ENCODE results near the gene ASB7. TPM values are rescaled to one million over a fixed set of nuclear protein-coding genes. Genes with fewer than 3 reads are reported as not detected.

ASB7 gene
- total and polyA plus RNA-seq, 12 donors = 2.7 to 25.2 (median 11.1) TPM

DNA sequence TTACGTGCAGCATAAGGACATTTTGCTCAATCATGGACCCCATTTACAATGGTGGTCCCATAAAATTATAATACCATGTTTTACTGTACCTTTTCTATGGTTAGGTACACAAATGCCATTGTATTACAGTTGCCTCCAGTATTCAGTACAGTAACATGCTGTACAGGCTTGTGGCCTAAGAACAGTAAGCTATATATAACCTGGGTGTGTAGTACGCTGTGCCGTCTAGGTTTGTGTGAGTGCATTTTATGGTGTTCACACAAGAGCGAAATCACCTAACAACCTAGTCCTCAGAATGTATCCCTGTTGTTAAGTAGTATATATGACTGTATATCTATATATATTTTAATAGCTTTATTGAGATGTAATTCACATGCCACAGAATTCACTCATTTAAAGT lies 12.5 kb downstream of the ASB7 start:
- no peak overlapping the region for H3K27ac ChIP-seq
- H3K27me3 ChIP-seq = no peaks in the 10 kb centered on the region
- no peak for TF ChIP-seq POLR2A (IDR thresholded peaks at IDR 0.05)
- TF ChIP-seq, protein P1, sequence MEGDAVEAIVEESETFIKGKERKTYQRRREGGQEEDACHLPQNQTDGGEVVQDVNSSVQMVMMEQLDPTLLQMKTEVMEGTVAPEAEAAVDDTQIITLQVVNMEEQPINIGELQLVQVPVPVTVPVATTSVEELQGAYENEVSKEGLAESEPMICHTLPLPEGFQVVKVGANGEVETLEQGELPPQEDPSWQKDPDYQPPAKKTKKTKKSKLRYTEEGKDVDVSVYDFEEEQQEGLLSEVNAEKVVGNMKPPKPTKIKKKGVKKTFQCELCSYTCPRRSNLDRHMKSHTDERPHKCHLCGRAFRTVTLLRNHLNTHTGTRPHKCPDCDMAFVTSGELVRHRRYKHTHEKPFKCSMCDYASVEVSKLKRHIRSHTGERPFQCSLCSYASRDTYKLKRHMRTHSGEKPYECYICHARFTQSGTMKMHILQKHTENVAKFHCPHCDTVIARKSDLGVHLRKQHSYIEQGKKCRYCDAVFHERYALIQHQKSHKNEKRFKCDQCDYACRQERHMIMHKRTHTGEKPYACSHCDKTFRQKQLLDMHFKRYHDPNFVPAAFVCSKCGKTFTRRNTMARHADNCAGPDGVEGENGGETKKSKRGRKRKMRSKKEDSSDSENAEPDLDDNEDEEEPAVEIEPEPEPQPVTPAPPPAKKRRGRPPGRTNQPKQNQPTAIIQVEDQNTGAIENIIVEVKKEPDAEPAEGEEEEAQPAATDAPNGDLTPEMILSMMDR (IDR thresholded peaks at IDR 0.05) = no peak
- H3K4me3 ChIP-seq = no peak overlapping the region
- no peak for DNase-seq
- 93 to 98% (median 97%) methylated on average over 4 of the region's 4 CpGs for WGBS, 4 donors
- intact Hi-C loops (cut with DNase I) = no loop called here
- peaks cover 0 to 5% of the 10 kb centered on the region in 2 donors for H3K4me1 ChIP-seq (replicated peaks in 1 of 2)
- H3K36me3 ChIP-seq (replicated peaks in 1 of 2) = peaks cover 0 to 34% of the 10 kb centered on the region in 2 donors
- no peaks in the 10 kb centered on the region for H3K9me3 ChIP-seq (replicated peaks in 1 of 3)

DNA sequence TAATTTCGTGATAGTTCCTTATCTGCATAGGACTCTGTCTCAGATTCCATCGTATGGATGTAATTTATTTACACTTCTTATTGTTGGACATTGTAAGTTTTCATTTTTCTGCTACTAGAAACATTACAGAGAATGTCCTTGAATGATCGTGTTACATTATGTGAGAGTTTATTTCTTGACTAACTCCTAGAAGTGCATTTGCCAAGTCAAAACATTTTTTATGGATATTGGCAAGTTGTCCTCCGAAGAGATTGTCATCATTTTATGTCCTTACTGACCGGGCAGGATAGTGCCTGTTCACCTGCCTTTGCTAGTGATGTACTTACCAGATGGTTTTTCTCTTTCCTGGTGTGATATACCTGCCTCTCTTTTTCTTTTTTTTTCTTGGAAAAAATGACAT lies 13.4 kb downstream of the ASB7 start:
- Histone ChIP-seq H3K9me3 (replicated peaks in 1 of 3) (no peaks in the 10 kb centered on the region), H3K27ac (no peak overlapping the region), H3K27me3 (no peaks in the 10 kb centered on the region), H3K4me3 (no peak overlapping the region), H3K4me1 (replicated peaks in 1 of 2) (peaks cover 0 to 5% of the 10 kb centered on the region in 2 donors), H3K36me3 (replicated peaks in 1 of 2) (peaks cover 0 to 30% of the 10 kb centered on the region in 2 donors)
- intact Hi-C loops (cut with DNase I) = no loop called here
- no peak for DNase-seq
- TF ChIP-seq, protein P1 (IDR thresholded peaks at IDR 0.05) = no peak
- no peak for TF ChIP-seq POLR2A (IDR thresholded peaks at IDR 0.05)
- 26 to 31% (median 30%) methylated on average over 5 of the region's 5 CpGs for WGBS, 4 donors

DNA sequence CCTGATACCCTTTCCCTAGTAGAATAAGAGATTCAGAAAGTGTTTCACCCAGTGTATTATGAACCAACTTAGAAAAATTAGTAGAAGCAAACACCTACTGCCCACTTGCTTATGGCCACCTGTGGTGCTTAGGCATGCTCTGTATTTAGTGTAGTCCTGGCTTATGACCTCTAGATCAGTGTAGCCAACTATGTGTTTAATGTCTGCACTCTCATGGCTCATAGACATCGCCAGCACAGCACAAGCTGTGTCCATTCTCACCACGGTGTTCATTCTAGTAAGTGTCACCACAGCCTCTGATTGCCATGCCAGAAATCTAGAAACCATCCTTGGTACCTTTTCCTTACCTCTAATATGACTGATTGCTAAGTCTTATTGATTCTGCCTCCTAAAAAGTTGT lies 14.3 kb downstream of the ASB7 start:
- Histone ChIP-seq H3K27me3 (no peaks in the 10 kb centered on the region), H3K9me3 (replicated peaks in 1 of 3) (no peaks in the 10 kb centered on the region)

DNA sequence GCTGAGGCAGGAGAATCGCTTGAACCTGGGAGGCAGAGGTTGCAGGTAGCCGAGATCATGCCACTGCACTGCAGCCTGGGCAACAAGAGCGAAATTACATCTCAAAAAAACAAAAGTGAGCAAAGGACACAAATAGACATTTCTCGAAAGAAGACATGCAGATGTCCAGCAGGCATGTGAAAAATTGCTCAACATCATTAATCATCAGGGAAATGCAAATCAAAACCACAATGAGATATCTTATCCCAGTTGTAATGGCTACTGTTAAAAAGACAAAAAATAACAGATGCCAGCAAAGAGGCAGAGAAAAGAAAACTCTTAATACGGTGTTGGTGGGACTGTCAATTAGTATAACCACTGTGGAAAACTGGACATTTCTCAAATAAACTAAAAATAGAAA lies 20.9 kb downstream of the ASB7 start:
- 83 to 89% (median 85%) methylated on average over 5 of the region's 5 CpGs for WGBS, 4 donors
- no peak for DNase-seq
- H3K9me3 ChIP-seq (replicated peaks in 1 of 3) = no peaks in the 10 kb centered on the region
- no peak overlapping the region for H3K4me3 ChIP-seq
- intact Hi-C loops (cut with DNase I) = no loop called here
- no peak overlapping the region for H3K27ac ChIP-seq
- no peaks in the 10 kb centered on the region for H3K36me3 ChIP-seq (replicated peaks in 1 of 2)
- no peaks in the 10 kb centered on the region for H3K27me3 ChIP-seq
- no peaks in the 10 kb centered on the region for H3K4me1 ChIP-seq (replicated peaks in 1 of 2)
- TF ChIP-seq, protein P1 (IDR thresholded peaks at IDR 0.05) = no peak
- TF ChIP-seq POLR2A (IDR thresholded peaks at IDR 0.05) = no peak

More for the DNA sequence above, 14.3 kb downstream of the ASB7 start:
- TF ChIP-seq, protein P1 (IDR thresholded peaks at IDR 0.05) = no peak
- TF ChIP-seq POLR2A (IDR thresholded peaks at IDR 0.05) = no peak
- Histone ChIP-seq H3K4me1 (replicated peaks in 1 of 2) (peaks cover 0 to 5% of the 10 kb centered on the region in 2 donors), H3K36me3 (replicated peaks in 1 of 2) (peaks cover 0 to 25% of the 10 kb centered on the region in 2 donors), H3K4me3 (no peak overlapping the region), H3K27ac (no peak overlapping the region)
- intact Hi-C loops (cut with DNase I) = no loop called here
- 92 to 100% (median 96%) methylated on average over 1 to 2 of the region's 2 CpGs for WGBS, 4 donors
- no peak for DNase-seq

All from adrenal gland (tissue), 12 donors.